ENCODE data around the gene ATOSB.

ATOSB gene

GRCh38 chr9:35076848-35077247 lies 38.8 kb downstream of the ATOSB start:
- no peak for DNase-seq (ENCODE audit: insufficient read length)
- no peak for TF ChIP-seq POLR2A (IDR thresholded peaks at IDR 0.05; ENCODE audit: low read depth, low read length)
- no peak for TF ChIP-seq POLR2AphosphoS5 (IDR thresholded peaks at IDR 0.05; ENCODE audit: low read depth, low read length)
- TF ChIP-seq TAF1 (IDR thresholded peaks at IDR 0.05; ENCODE audit: borderline replicate concordance, low read depth, low read length), result no peak
- no peak for FAIRE-seq

GRCh38 chr9:35075358-35075757 lies 40.3 kb downstream of the ATOSB start:
- DNase-seq (ENCODE audit: insufficient read length) (no peak), FAIRE-seq (no peak)
- no peak for TF ChIP-seq POLR2AphosphoS5 (IDR thresholded peaks at IDR 0.05; ENCODE audit: low read depth, low read length)
- no peak for TF ChIP-seq TAF1 (IDR thresholded peaks at IDR 0.05; ENCODE audit: borderline replicate concordance, low read depth, low read length)
- no peak for TF ChIP-seq POLR2A (IDR thresholded peaks at IDR 0.05; ENCODE audit: low read depth, low read length)

GRCh38 chr9:35074791-35075190 lies 40.9 kb downstream of the ATOSB start:
- FAIRE-seq (no peak), DNase-seq (ENCODE audit: insufficient read length) (no peak)
- TF ChIP-seq POLR2AphosphoS5 (IDR thresholded peaks at IDR 0.05; ENCODE audit: low read depth, low read length) (no peak), TAF1 (IDR thresholded peaks at IDR 0.05; ENCODE audit: borderline replicate concordance, low read depth, low read length) (no peak), POLR2A (IDR thresholded peaks at IDR 0.05; ENCODE audit: low read depth, low read length) (no peak)

- FAIRE-seq, result no peak
- no peak for DNase-seq (ENCODE audit: insufficient read length)
- no peak for TF ChIP-seq POLR2AphosphoS5 (IDR thresholded peaks at IDR 0.05; ENCODE audit: low read depth, low read length)
Observed at GRCh38 chr9:35074141-35074540, 41.5 kb downstream of the ATOSB start.

- no peak for TF ChIP-seq POLR2AphosphoS5 (IDR thresholded peaks at IDR 0.05; ENCODE audit: low read depth, low read length)
- no peak for TF ChIP-seq POLR2A (IDR thresholded peaks at IDR 0.05; ENCODE audit: low read depth, low read length)
- no peak for TF ChIP-seq TAF1 (IDR thresholded peaks at IDR 0.05; ENCODE audit: borderline replicate concordance, low read depth, low read length)
- FAIRE-seq (no peak), DNase-seq (ENCODE audit: insufficient read length) (no peak)
Observed at GRCh38 chr9:35073279-35073612, 42.4 kb downstream of the ATOSB start.

GRCh38 chr9:35072461-35073278 lies 43.0 kb downstream of the ATOSB start, which contains the start of gene VCP:
TSS of gene VCP (minus strand) at chr9:35072625. CDS start at chr9:35072353, 272 bp downstream.
- DNase-seq (ENCODE audit: insufficient read length) (peak; percentile 97), FAIRE-seq (peak; percentile 100)
- TF ChIP-seq POLR2A (IDR thresholded peaks at IDR 0.05; ENCODE audit: low read depth, low read length), result peak; percentile 88
- TF ChIP-seq POLR2AphosphoS5 (IDR thresholded peaks at IDR 0.05; ENCODE audit: low read depth, low read length), result peak; percentile 92
- peak; percentile 71 for TF ChIP-seq TAF1 (IDR thresholded peaks at IDR 0.05; ENCODE audit: borderline replicate concordance, low read depth, low read length)

GRCh38 chr9:35071814-35072460 lies 43.7 kb downstream of the ATOSB start:
- TF ChIP-seq TAF1 (IDR thresholded peaks at IDR 0.05; ENCODE audit: borderline replicate concordance, low read depth, low read length) (no peak), POLR2AphosphoS5 (IDR thresholded peaks at IDR 0.05; ENCODE audit: low read depth, low read length) (peak; percentile 62), POLR2A (IDR thresholded peaks at IDR 0.05; ENCODE audit: low read depth, low read length) (peak; percentile 73; the same call in 1 of the 2 replicates)
- peak; percentile 73 for DNase-seq (ENCODE audit: insufficient read length)
- no peak for FAIRE-seq

GRCh38 chr9:35070823-35071813 lies 44.5 kb downstream of the ATOSB start:
- no peak for DNase-seq (ENCODE audit: insufficient read length)
- no peak for FAIRE-seq
- no peak for TF ChIP-seq POLR2A (IDR thresholded peaks at IDR 0.05; ENCODE audit: low read depth, low read length)
- TF ChIP-seq TAF1 (IDR thresholded peaks at IDR 0.05; ENCODE audit: borderline replicate concordance, low read depth, low read length), result no peak
- TF ChIP-seq POLR2AphosphoS5 (IDR thresholded peaks at IDR 0.05; ENCODE audit: low read depth, low read length), result no peak

- DNase-seq (ENCODE audit: insufficient read length), result no peak
- FAIRE-seq, result no peak
- TF ChIP-seq POLR2A (IDR thresholded peaks at IDR 0.05; ENCODE audit: low read depth, low read length) (no peak), TAF1 (IDR thresholded peaks at IDR 0.05; ENCODE audit: borderline replicate concordance, low read depth, low read length) (no peak), POLR2AphosphoS5 (IDR thresholded peaks at IDR 0.05; ENCODE audit: low read depth, low read length) (no peak)
Observed at GRCh38 chr9:35069020-35069419, 46.6 kb downstream of the ATOSB start.

- FAIRE-seq, result no peak
- no peak for DNase-seq (ENCODE audit: insufficient read length)
Observed at GRCh38 chr9:35067056-35067455, 48.6 kb downstream of the ATOSB start.

More at GRCh38 chr9:35067056-35067455, 48.6 kb downstream of the ATOSB start:
- no peak for TF ChIP-seq POLR2A (IDR thresholded peaks at IDR 0.05; ENCODE audit: low read depth, low read length)
- TF ChIP-seq POLR2AphosphoS5 (IDR thresholded peaks at IDR 0.05; ENCODE audit: low read depth, low read length), result no peak
- no peak for TF ChIP-seq TAF1 (IDR thresholded peaks at IDR 0.05; ENCODE audit: borderline replicate concordance, low read depth, low read length)
